GM21529 (cell line): ENCODE data around the gene COA1.
"Not testable (repeated sequence)": the region's sequence is repeated elsewhere in the genome, so short reads cannot be mapped to it uniquely, and the experiment has no call there.

Experiments used
- ATAC-seq: cut with Tn5 transposase; IDR thresholded peaks from one replicate; pipeline ENCODE4 v1.9.1; 2021; ENCODE audit not compliant: unreplicated experiment

COA1 gene

GRCh38 chr7:43758822-43759683 is 29.7 kb upstream of the COA1 start:
- peak; percentile 57 for ATAC-seq

- ATAC-seq: peak; percentile 63
Measured at GRCh38 chr7:43758029-43758821, 28.9 kb upstream of the COA1 start, which contains the start of gene BLVRA. Gene BLVRA (plus strand): TSS chr7:43758680. CDS start chr7:43771159, 12,479 bp downstream.

- no peak for ATAC-seq
Measured at GRCh38 chr7:43757073-43757720, 27.9 kb upstream of the COA1 start.

DNA sequence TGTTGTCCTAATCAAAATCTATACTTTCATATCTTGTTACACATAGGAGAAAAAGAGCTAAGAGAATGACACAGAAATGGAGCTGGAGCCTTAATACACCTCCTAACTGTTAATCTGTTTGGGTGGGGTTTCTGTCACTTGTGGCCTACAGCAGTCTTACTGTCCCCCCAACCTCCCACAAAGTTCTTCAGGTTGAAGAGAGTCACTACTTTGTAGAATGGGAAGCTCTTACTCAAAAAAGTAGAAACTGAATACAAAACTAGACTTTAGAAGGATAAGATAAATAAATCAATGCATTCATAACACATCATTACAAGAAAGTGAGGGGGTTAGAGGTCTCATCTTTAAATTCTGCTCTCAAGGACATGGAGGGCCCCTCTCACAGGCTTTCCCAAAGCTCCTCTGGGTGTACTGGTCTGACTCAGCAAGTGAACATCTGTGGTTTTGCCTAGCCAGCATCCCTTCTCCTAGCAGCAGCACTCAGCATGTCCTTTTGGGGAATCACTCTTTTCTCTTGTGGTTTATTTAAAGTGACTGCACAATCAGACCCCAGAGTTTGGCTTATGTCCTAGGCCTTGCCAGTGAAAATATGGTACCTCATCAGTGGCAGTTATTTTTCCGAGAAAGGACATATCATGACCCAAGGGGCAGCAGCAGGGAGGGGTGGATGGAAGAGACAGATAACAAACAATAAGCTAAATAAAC is 27.2 kb upstream of the COA1 start:
- ATAC-seq: peak; percentile 28

DNA sequence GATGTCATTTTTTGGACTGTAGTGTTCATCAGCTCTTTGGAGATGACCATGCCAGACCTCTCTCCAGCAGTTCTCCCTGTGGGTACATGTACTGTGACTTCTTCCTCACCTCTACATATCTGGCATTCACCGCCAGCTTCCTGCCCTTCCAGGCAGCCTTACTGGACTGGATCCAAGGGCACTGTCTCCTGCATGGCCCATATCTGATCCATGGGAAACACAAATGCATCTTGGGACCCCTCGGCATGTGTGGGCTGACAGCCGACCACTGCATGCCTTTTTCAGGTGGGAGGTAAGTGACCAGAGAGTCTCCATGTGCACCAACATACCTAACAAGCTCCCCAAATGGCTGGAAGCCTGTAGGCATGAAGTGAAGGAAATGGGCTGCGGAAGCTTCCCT is 25.3 kb upstream of the COA1 start:
- ATAC-seq: no peak

DNA sequence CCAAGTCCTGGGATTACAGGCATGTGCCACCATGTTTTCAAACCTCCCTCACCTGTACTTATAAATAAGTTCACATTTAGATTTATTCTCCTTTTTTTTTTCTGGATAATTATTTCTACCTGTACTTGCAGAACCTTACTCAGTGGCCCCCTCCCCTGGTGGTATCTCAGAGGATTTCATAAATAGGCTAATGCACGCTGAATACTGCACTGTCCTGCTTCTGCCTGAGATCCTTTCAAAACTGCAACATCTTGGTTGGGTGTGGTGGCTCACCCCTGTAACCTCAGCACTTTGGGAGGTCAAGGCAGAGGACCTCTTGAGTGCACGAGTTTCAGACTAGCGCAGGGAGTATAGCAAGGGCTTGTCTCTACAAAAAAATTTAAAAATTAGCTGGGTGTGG is 24.5 kb upstream of the COA1 start:
- ATAC-seq: no peak

- no peak for ATAC-seq
Measured at GRCh38 chr7:43753271-43753810, 24.0 kb upstream of the COA1 start.

DNA sequence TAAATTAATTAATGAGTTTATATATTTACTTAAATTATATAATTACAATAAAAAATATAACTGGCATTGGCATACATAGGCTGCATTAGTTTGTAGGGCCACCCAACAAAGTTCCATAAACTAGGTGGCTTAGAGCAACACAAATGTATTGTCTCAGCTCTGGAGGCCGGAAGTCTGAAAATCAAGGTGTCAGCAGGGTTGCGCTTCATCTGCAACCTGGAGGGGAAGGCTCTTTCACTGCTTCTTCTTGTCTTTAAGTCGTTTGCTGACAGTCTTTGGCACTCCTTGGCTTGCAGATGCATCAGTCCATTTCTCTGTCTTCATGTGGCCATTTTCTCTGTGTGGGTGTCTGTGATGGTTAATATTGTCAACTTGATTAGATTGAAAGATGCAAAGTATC is 23.1 kb upstream of the COA1 start:
- no peak for ATAC-seq

DNA sequence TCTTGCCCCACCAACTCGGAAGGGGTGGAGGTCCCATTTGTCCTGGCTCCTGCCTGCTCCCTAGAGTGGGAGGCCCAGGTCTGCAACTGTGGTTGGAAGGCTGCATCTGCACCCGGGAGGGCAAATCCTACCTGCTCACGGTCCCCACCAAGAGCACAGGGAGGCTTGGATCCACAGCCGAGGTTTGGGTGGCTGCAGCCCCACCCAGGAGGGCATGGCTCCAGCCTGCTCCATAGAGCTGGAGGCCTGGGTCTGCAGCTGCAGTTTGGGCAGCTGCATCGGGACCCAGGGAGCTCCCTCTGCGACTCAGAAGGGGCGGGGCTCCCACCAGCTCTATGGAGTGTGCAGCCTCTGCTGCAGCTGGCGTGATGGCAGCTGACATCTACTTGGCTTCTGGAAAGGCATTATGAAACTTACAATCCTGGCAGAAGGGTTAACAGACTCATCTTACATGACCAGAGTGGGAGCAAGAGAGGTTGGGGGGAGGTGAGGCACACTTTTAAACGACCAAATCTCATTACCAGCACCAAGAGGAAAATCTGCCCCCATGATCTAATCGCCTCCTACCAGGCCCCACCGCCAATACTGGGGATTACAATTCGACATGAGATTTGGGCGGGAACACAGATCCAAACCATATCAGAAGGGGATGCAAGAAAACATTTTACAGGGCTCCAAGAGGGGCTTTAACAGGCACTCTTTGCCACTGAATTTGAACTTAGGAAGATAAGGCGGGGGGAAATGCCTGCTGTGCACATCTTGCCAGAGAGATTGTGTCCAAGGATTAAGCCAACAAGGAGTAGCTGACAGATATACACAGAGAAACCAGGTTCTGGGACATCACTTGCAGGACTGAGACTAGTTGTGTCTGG is 20.9 kb upstream of the COA1 start:
- ATAC-seq: no peak

GRCh38 chr7:43749383-43749940 is 20.1 kb upstream of the COA1 start:
- ATAC-seq: no peak

- no peak for ATAC-seq
Measured at GRCh38 chr7:43747328-43748105, 18.2 kb upstream of the COA1 start.

GRCh38 chr7:43742692-43743091 is 13.4 kb upstream of the COA1 start:
- no peak for ATAC-seq

DNA sequence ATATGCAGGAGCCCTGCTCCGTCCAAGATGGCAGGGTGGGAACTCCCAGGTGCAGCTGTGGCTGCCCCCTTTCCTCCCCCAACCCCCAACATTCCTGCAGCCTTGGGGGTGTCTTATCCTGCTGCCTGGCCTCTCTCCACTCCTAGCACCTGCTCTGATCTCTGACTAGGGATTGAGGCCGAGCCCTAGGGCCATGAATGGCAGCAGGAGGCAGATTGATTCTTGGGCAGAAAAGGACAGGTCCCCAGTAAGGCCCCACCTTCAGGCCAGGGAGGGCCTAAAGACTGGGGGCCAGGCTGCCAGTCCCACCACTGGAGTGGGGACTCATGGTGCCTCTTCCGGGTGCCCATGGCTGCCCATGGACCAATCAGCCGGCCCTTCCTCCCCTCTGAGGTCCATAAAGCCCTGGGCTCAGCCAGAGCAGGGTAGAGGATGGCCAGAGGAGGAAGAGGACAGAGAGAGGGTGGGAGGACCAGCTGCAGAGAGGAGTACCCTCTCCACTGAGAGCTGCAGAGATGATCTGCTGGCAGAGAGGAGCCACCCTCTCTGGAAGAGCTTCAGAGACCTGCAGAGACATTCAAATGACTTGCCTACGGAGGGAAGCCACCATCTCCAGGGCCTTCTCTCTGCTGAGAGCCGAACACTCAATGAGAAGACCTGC is 8.3 kb upstream of the COA1 start:
- no peak for ATAC-seq

GRCh38 chr7:43735802-43736603 is 6.7 kb upstream of the COA1 start:
- ATAC-seq: peak; percentile 76

DNA sequence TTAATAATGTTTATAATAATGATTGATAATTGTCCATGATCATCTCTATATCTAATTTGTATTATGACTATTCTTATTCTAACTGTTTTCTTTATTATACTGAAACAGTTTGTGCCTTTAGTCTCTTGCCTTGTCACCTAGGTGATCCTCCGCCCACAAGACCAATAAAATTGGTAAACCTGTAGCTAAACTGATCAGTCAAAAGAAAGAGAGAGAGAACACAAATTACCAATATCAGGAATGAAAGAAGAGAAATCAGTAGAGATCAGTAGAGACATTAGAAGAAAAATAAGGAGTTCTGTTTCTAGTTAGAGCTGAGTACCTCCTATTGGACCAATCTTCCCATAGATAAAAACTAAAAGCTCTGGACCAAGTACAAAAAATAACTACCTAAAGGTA is 6.1 kb upstream of the COA1 start:
- ATAC-seq: peak; percentile 22

GRCh38 chr7:43734575-43735332 is 5.4 kb upstream of the COA1 start:
- ATAC-seq: not testable (repeated sequence)

DNA sequence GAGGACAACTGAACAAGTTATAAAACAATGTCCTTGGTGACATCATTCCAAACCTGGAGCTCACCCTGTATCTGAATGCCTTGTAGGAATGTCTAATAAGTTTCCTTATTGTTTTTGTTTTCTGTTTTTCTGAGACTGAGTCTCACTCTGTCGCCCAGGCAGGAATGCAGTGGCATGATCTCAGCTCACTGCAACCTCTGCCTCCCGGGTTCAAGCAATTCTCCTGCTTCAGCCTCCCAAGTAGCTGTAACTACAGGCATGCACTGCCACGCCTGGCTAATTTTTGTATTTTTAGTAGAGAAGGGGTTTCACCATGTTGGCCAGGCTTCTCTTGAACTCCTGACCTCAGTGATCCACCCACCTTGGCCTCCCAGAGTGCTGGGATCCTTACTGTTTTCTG is 2.2 kb upstream of the COA1 start:
- not testable (repeated sequence) for ATAC-seq
